Left ventricle myocardium superior (tissue), 1 donor: ENCODE results near the gene PGAM2. TPM values are rescaled to one million over a fixed set of nuclear protein-coding genes. Genes with fewer than 3 reads are reported as not detected.

ENCODE experiments used
- ATAC-seq: fragments of 200-7000 bp; cut with Tn5 transposase; one replicate; pipeline ENCODE4 v1.9.1; 2020; ENCODE audit warnings: mild to moderate bottlenecking, moderate library complexity
- DNase-seq: peaks from one replicate; pipeline ENCODE4 v3.0.0-alpha.2; 2020
- intact Hi-C: fragments of 100-400 bp; cut with micrococcal nuclease; formaldehyde crosslinking; loops from one replicate; pipeline ENCODE4 v1.11.0; 2022
- total RNA-seq: library from RNA; stranded (reverse); fragmentation: NEBNext Ultra II Directional; extraction: Animal tissue kit (Norgen Biotek cat#: 25700); gene quantifications from one replicate; pipeline ENCODE4 v1.2.1, GENCODE V29; 2021
- donor health status: DM: no; HTN: yes; CAD: no; lungs with severe emphysema.

Gene PGAM2
- total RNA-seq, 1 donor from 2014 or later: 967 TPM

GRCh38 chr7:44093102-44093641 lies 27.8 kb upstream of the PGAM2 start:
- ATAC-seq (no peak), DNase-seq (peak; percentile 4)
- intact Hi-C loops: no loop called here

- peak; percentile 79 for ATAC-seq
- peak; percentile 86 for DNase-seq
- intact Hi-C loops: no loop called here
These were observed 22.8 kb upstream of the PGAM2 start for GRCh38 chr7:44087911-44088838.

- DNase-seq (no peak), ATAC-seq (no peak)
- intact Hi-C loops: no loop called here
These were observed 21.3 kb upstream of the PGAM2 start for GRCh38 chr7:44086627-44087026.

- ATAC-seq (no peak), DNase-seq (peak; percentile 6)
- intact Hi-C loops: no loop called here
These were observed 20.2 kb upstream of the PGAM2 start for GRCh38 chr7:44085546-44085945.

- no peak for DNase-seq
- no peak for ATAC-seq
- intact Hi-C loops: no loop called here
These were observed 19.3 kb upstream of the PGAM2 start for GRCh38 chr7:44084701-44085100.

GRCh38 chr7:44083796-44084195 lies 18.4 kb upstream of the PGAM2 start:
- intact Hi-C loops: no loop called here
- DNase-seq: peak; percentile 5
- ATAC-seq: no peak

- intact Hi-C loops: no loop called here
- DNase-seq (peak; percentile 100), ATAC-seq (peak; percentile 92)
These were observed 17.3 kb upstream of the PGAM2 start for GRCh38 chr7:44082541-44083207.

- DNase-seq: peak; percentile 30
- no peak for ATAC-seq
- intact Hi-C loops: no loop called here
These were observed 15.9 kb upstream of the PGAM2 start for GRCh38 chr7:44081266-44081748.

- DNase-seq: peak; percentile 29
- intact Hi-C loops: no loop called here
- ATAC-seq: no peak
These were observed 15.4 kb upstream of the PGAM2 start for GRCh38 chr7:44080686-44081265.

GRCh38 chr7:44080118-44080517 lies 14.8 kb upstream of the PGAM2 start:
- intact Hi-C loops: no loop called here
- DNase-seq: peak; percentile 24
- ATAC-seq: no peak

GRCh38 chr7:44079331-44080021 lies 14.1 kb upstream of the PGAM2 start:
- intact Hi-C loops: no loop called here
- DNase-seq: no peak
- ATAC-seq: no peak

GRCh38 chr7:44078521-44078920 lies 13.2 kb upstream of the PGAM2 start:
- ATAC-seq: no peak
- no peak for DNase-seq
- intact Hi-C loops: no loop called here

- peak; percentile 66 for DNase-seq
- ATAC-seq: peak; percentile 47
- intact Hi-C loops: no loop called here
These were observed 12.3 kb upstream of the PGAM2 start for GRCh38 chr7:44077681-44078091.

- peak; percentile 16 for DNase-seq
- intact Hi-C loops: no loop called here
- no peak for ATAC-seq
These were observed 11.7 kb upstream of the PGAM2 start for GRCh38 chr7:44077061-44077460.

- peak; percentile 76 for DNase-seq
- no peak for ATAC-seq
- intact Hi-C loops: no loop called here
These were observed 10.9 kb upstream of the PGAM2 start for GRCh38 chr7:44076101-44076895.

- intact Hi-C loops: no loop called here
- ATAC-seq (no peak), DNase-seq (peak; percentile 18)
These were observed 10.1 kb upstream of the PGAM2 start for GRCh38 chr7:44075296-44076075.

GRCh38 chr7:44074349-44074695 lies 9.0 kb upstream of the PGAM2 start:
- DNase-seq (no peak), ATAC-seq (no peak)
- intact Hi-C loops: no loop called here
